Measurements from ENCODE around the gene ZNRF1. TPM values are rescaled to one million over a fixed set of nuclear protein-coding genes. Genes with fewer than 3 reads are reported as not detected.

The ZNRF1 gene
- total and polyA plus RNA-seq, 2 of the 13 experiments (the other 11 are each of a cell fraction or from before 2014, with no cell fraction given): 43.9 to 58.7 TPM

GRCh38 chr16:75148311-75149195 lies 149.7 kb downstream of the ZNRF1 start, which contains the start of gene ZFP1 (continued):
- no peak for TF ChIP-seq ZNF234 (CRISPR knock-in tag; conservative IDR thresholded peaks at IDR 0.05)
- TF ChIP-seq ZNF354B (CRISPR knock-in tag; IDR thresholded peaks at IDR 0.05): no peak
- no peak; the same call in 1 of the 2 replicates for TF ChIP-seq ZNF432 (CRISPR knock-in tag; IDR thresholded peaks at IDR 0.05; ENCODE audit: borderline replicate concordance)
- peak; percentile 98 for TF ChIP-seq BCL3 (CRISPR knock-in tag; IDR thresholded peaks at IDR 0.05)
- peak; percentile 80; the same call in 1 of the 2 replicates for TF ChIP-seq ZNF878 (CRISPR knock-in tag; IDR thresholded peaks at IDR 0.05)
- TF ChIP-seq ZNF34 (CRISPR knock-in tag; IDR thresholded peaks at IDR 0.05; ENCODE audit: borderline replicate concordance): 0 out of 2 replicates have a peak, but pooled peaks have one; percentile 85
- peak; percentile 82 for TF ChIP-seq ZMYM4 (CRISPR knock-in tag; IDR thresholded peaks at IDR 0.05)
- TF ChIP-seq ARHGAP35 (CRISPR knock-in tag; IDR thresholded peaks at IDR 0.05; ENCODE audit: borderline replicate concordance): peak; percentile 99
- no peak for TF ChIP-seq GTF2F1 (IDR thresholded peaks at IDR 0.05; ENCODE audit: low read length)
- peak; percentile 31; the same call in 1 of the 2 replicates for TF ChIP-seq HOMEZ (CRISPR knock-in tag; IDR thresholded peaks at IDR 0.05; ENCODE audit: low read depth)
- peak; percentile 72 for TF ChIP-seq CREM (IDR thresholded peaks at IDR 0.05)
- TF ChIP-seq CREM (CRISPR knock-in tag; IDR thresholded peaks at IDR 0.05): peak; percentile 44; the same call in 1 of the 2 replicates
- TF ChIP-seq SKIL (CRISPR knock-in tag; IDR thresholded peaks at IDR 0.05; ENCODE audit: borderline replicate concordance): 0 out of 2 replicates have a peak, but pooled peaks have one; percentile 39
- TF ChIP-seq ZNF619 (CRISPR knock-in tag; IDR thresholded peaks at IDR 0.05): peak; percentile 99
- TF ChIP-seq ZNF614 (CRISPR knock-in tag; IDR thresholded peaks at IDR 0.05; ENCODE audit: borderline replicate concordance): peak; percentile 76; the same call in 1 of the 2 replicates
- TF ChIP-seq SKI (IDR thresholded peaks at IDR 0.05; ENCODE audit: partially characterized antibody): peak; percentile 63
- no peak for TF ChIP-seq PBX2 (CRISPR knock-in tag; IDR thresholded peaks at IDR 0.05)
- no peak for TF ChIP-seq SETDB1 (CRISPR knock-in tag; IDR thresholded peaks at IDR 0.05; ENCODE audit: borderline replicate concordance)
- peak; percentile 97 for TF ChIP-seq ZNF501 (CRISPR knock-in tag; IDR thresholded peaks at IDR 0.05)
- TF ChIP-seq ATF7 (IDR thresholded peaks at IDR 0.05): no peak
- peak; percentile 62; the same call in 1 of the 2 replicates for TF ChIP-seq ATF7 (CRISPR knock-in tag; IDR thresholded peaks at IDR 0.05)
- peak; percentile 66 for TF ChIP-seq RFXAP (CRISPR knock-in tag; IDR thresholded peaks at IDR 0.05; ENCODE audit: borderline replicate concordance)
- TF ChIP-seq SNAPC2 (CRISPR knock-in tag; IDR thresholded peaks at IDR 0.05): peak; percentile 77
- TF ChIP-seq FOSL2 (CRISPR knock-in tag; IDR thresholded peaks at IDR 0.05): peak; percentile 55

Data from HepG2 (cell line).